WERI-Rb-1 (cell line): ENCODE measurements around the gene HASPIN.

Experiments used
- DNase-seq: peaks from one replicate; pipeline ENCODE4 v3.0.0-alpha.2; 2020
- H3K27ac ChIP-seq: fragments of 250-450 bp; sonication (Bioruptor Pico); 2 replicates; pipeline ENCODE4 v1.5.1; 2020; ENCODE audit warnings: mild to moderate bottlenecking, moderate library complexity
- H3K27me3 ChIP-seq: fragments of 250-450 bp; sonication (Bioruptor Pico); 2 replicates; pipeline ENCODE4 v1.5.1; 2021; ENCODE audit warnings: mild to moderate bottlenecking, low read depth, moderate library complexity; ENCODE audit not compliant: insufficient read depth, severe bottlenecking
- H3K36me3 ChIP-seq: fragments of 250-450 bp; sonication (Bioruptor Pico); 2 replicates; pipeline ENCODE4 v1.5.1; 2020; ENCODE audit warnings: mild to moderate bottlenecking, moderate library complexity
- H3K4me3 ChIP-seq: 2 replicates; pipeline ENCODE4 v1.5.1; 2011; ENCODE audit warnings: low read depth, mild to moderate bottlenecking, control low read depth, low read length
- H3K9me3 ChIP-seq: fragments of 250-450 bp; sonication (Bioruptor Pico); 2 replicates; pipeline ENCODE4 v1.5.1; 2021; ENCODE audit warnings: mild to moderate bottlenecking, moderate library complexity; ENCODE audit not compliant: severe bottlenecking
- CTCF ChIP-seq: IDR thresholded peaks from 2 replicates; pipeline ENCODE4 v1.5.1; 2011; ENCODE audit warnings: low read depth, mild to moderate bottlenecking, control low read depth, inconsistent platforms, low read length

Gene HASPIN

GRCh38 chr17:3693141-3693540 is 30.6 kb upstream of the HASPIN start:
- DNase-seq, result no peak
- H3K4me3 ChIP-seq, result no peak overlapping the region
- TF ChIP-seq CTCF, result no peak
- H3K27me3 ChIP-seq, result no peaks in the 10 kb centered on the region
- no peaks in the 10 kb centered on the region for H3K9me3 ChIP-seq
- H3K36me3 ChIP-seq, result no peaks in the 10 kb centered on the region
- H3K27ac ChIP-seq, result no peak overlapping the region

GRCh38 chr17:3693829-3694231 is 29.9 kb upstream of the HASPIN start:
- no peak for DNase-seq
- no peaks in the 10 kb centered on the region for H3K36me3 ChIP-seq
- no peak overlapping the region for H3K4me3 ChIP-seq
- no peaks in the 10 kb centered on the region for H3K9me3 ChIP-seq
- H3K27ac ChIP-seq, result no peak overlapping the region
- H3K27me3 ChIP-seq, result no peaks in the 10 kb centered on the region
- no peak for TF ChIP-seq CTCF

- Histone ChIP-seq H3K27me3 (no peaks in the 10 kb centered on the region), H3K27ac (peak overlapping the region; percentile 20), H3K4me3 (peak overlapping the region; percentile 44), H3K36me3 (no peaks in the 10 kb centered on the region), H3K9me3 (no peaks in the 10 kb centered on the region)
- peak; percentile 19 for DNase-seq
- no peak for TF ChIP-seq CTCF
These were observed 28.5 kb upstream of the HASPIN start for GRCh38 chr17:3695129-3695722.

- H3K27me3 ChIP-seq, result no peaks in the 10 kb centered on the region
- peak within 1 kb of the TSS; percentile 20 for H3K27ac ChIP-seq
- TF ChIP-seq CTCF, result no peak
- H3K36me3 ChIP-seq, result no peaks in the 10 kb centered on the region
- H3K9me3 ChIP-seq, result no peaks in the 10 kb centered on the region
- DNase-seq, result peak; percentile 21
- H3K4me3 ChIP-seq, result peak within 1 kb of the TSS; percentile 44
These were observed 27.8 kb upstream of the HASPIN start, which contains the start of gene P2RX5 for GRCh38 chr17:3695723-3696411. Gene P2RX5 (minus strand): TSS chr17:3696155. CDS start chr17:3696005, 150 bp downstream.

- Histone ChIP-seq H3K27ac (no peak overlapping the region), H3K4me3 (no peak overlapping the region), H3K36me3 (peaks cover 2% of the 10 kb centered on the region; the same call in 1 of the 2 replicates), H3K9me3 (peaks cover 2% of the 10 kb centered on the region), H3K27me3 (no peaks in the 10 kb centered on the region)
- TF ChIP-seq CTCF, result no peak
- no peak for DNase-seq
These were observed 26.6 kb upstream of the HASPIN start for GRCh38 chr17:3697103-3697476.
